ENCODE measurements around the gene FIGN. TPM values are rescaled to one million over a fixed set of nuclear protein-coding genes. Genes with fewer than 3 reads are reported as not detected.

The FIGN gene
- total and polyA plus RNA-seq, 2 of the 8 experiments (the other 6 are each of a cell fraction or from before 2014, with no cell fraction given), result 5.0 to 22.8 TPM

DNA sequence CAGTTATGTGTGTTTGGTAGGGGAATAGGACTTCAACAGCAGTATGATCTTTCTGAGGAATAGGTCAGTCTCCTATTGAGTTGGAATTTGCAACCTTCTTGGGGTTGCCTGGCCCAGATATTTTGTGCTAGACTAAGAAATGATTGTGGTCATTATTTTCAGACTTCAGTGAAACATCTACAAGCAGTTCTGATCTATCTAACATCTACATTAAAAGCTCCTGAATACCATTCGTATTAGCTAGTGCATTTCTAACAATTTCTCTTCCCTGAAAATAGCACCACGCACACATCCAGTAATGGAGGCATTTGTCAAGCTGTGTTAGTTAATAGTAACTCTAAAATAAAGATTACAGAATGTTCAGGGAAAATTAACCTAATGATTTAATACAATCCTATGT is 179.3 kb downstream of the FIGN start:
- Histone ChIP-seq H3K9me3 (ENCODE audit: insufficient read depth in 2 of 2, low read depth in 1 of 2, low read length in 1 of 2) (no peaks in the 10 kb centered on the region), H2AK5ac (ENCODE audit: low read depth, low read length) (no peak overlapping the region), H3K4me1 (replicated peaks in 1 of 4; ENCODE audit: control insufficient read depth in 3 of 4, insufficient read depth in 4 of 4, low read length in 3 of 4) (no peaks in the 10 kb centered on the region), H4K91ac (replicated peaks; ENCODE audit: insufficient read length, low read length) (no peak overlapping the region), H3K27ac (ENCODE audit: low read depth, low read length) (no peak overlapping the region), H2BK15ac (ENCODE audit: low read length) (no peak overlapping the region), H3K9ac (replicated peaks in 1 of 4; ENCODE audit: extremely low read depth in 1 of 4, low read depth in 3 of 4, low read length in 3 of 4) (no peak overlapping the region), H4K8ac (ENCODE audit: extremely low read depth, insufficient read depth, low read length) (no peak overlapping the region), H3K23me2 (ENCODE audit: low read depth, low read length) (no peaks in the 10 kb centered on the region), H3K27me3 (replicated peaks in 1 of 4; ENCODE audit: control insufficient read depth in 3 of 4, extremely low read depth in 1 of 4, insufficient read depth in 3 of 4, low read length in 3 of 4) (no peaks in the 10 kb centered on the region), H3K56ac (replicated peaks; ENCODE audit: insufficient read length, low read depth, low read length) (no peak overlapping the region), H3K4ac (replicated peaks; ENCODE audit: insufficient read length, low read depth, low read length) (no peak overlapping the region), H3K23ac (ENCODE audit: insufficient read length) (no peak overlapping the region), H3K4me2 (ENCODE audit: insufficient read depth in 1 of 2, low read depth in 2 of 2, low read length in 2 of 2) (no peak overlapping the region), H3K79me2 (ENCODE audit: control insufficient read depth in 1 of 2, insufficient read depth in 2 of 2, low read length in 2 of 2) (no peaks in the 10 kb centered on the region), H4K5ac (ENCODE audit: insufficient read length, low read depth, low read length) (no peak overlapping the region), H2BK20ac (ENCODE audit: low read length) (no peak overlapping the region), H2BK12ac (ENCODE audit: low read depth, low read length) (no peak overlapping the region), H3K4me3 (ENCODE audit: extremely low read depth in 1 of 4, insufficient read depth in 2 of 4, low read depth in 3 of 4, low read length in 4 of 4) (no peak overlapping the region), H2BK5ac (ENCODE audit: low read depth, low read length) (no peak overlapping the region), H3K18ac (ENCODE audit: extremely low read depth, low read length) (no peak overlapping the region), H3K14ac (ENCODE audit: insufficient read length) (no peak overlapping the region), H2BK120ac (replicated peaks; ENCODE audit: low read depth, low read length) (no peak overlapping the region), H4K20me1 (replicated peaks in 1 of 2; ENCODE audit: control insufficient read depth in 1 of 2, insufficient read depth in 2 of 2, low read length in 2 of 2) (no peaks in the 10 kb centered on the region), H3K79me1 (ENCODE audit: low read depth, low read length) (no peaks in the 10 kb centered on the region), H3K36me3 (ENCODE audit: control insufficient read depth in 2 of 4, insufficient read depth in 4 of 4, low read length in 3 of 4) (no peaks in the 10 kb centered on the region), H2AFZ (ENCODE audit: low read length) (no peak overlapping the region)
- no peak for DNase-seq (ENCODE audit: low read depth in 1 of 2, low spot score in 2 of 2)
- CTCF ChIA-PET (ENCODE audit: partially characterized antibody), result interaction anchor here (1.5 kb wide), 2 partner anchors 10 to 374 kb away, joined by 3 read pairs; no protein-coding TSS in a partner anchor
- TF ChIP-seq KDM5A (IDR thresholded peaks at IDR 0.05; ENCODE audit: low read length) (no peak), NANOG (IDR thresholded peaks at IDR 0.05; ENCODE audit: insufficient read depth, low read depth, low read length, poor library complexity, severe bottlenecking) (no peak), YY1 (IDR thresholded peaks at IDR 0.05; ENCODE audit: low read depth, low read length) (no peak), SP1 (IDR thresholded peaks at IDR 0.05; ENCODE audit: low read depth, low read length) (no peak), POLR2AphosphoS5 (IDR thresholded peaks at IDR 0.05; ENCODE audit: low read depth, low read length) (no peak), PHF8 (conservative IDR thresholded peaks at IDR 0.05; ENCODE audit: low read depth, low read length) (no peak), CHD2 (IDR thresholded peaks at IDR 0.05; ENCODE audit: low read length) (no peak), POU5F1 (IDR thresholded peaks at IDR 0.05; ENCODE audit: low read depth, low read length) (no peak), EP300 (IDR thresholded peaks at IDR 0.05; ENCODE audit: borderline replicate concordance in 1 of 2, low read depth in 2 of 2, low read length in 2 of 2) (no peak)
- 86% methylated on average over 2 of the region's 2 CpGs; no CpG with 5 or more reads in 1 of the 2 experiments for WGBS, 2 experiments (ENCODE audit: extremely low coverage in 1 of 2, insufficient coverage in 1 of 2, insufficient read length in 1 of 2, insufficient replicate concordance in 2 of 2, low coverage in 1 of 2, low lambda C conversion rate in 2 of 2, missing lambda C conversion rate in 1 of 2)
- no peak for FAIRE-seq
- POLR2A ChIA-PET (ENCODE audit: partially characterized antibody), result no interaction called here

Data from H1 (cell line).